ENCODE data around the gene SLC30A3.

The SLC30A3 gene

DNA sequence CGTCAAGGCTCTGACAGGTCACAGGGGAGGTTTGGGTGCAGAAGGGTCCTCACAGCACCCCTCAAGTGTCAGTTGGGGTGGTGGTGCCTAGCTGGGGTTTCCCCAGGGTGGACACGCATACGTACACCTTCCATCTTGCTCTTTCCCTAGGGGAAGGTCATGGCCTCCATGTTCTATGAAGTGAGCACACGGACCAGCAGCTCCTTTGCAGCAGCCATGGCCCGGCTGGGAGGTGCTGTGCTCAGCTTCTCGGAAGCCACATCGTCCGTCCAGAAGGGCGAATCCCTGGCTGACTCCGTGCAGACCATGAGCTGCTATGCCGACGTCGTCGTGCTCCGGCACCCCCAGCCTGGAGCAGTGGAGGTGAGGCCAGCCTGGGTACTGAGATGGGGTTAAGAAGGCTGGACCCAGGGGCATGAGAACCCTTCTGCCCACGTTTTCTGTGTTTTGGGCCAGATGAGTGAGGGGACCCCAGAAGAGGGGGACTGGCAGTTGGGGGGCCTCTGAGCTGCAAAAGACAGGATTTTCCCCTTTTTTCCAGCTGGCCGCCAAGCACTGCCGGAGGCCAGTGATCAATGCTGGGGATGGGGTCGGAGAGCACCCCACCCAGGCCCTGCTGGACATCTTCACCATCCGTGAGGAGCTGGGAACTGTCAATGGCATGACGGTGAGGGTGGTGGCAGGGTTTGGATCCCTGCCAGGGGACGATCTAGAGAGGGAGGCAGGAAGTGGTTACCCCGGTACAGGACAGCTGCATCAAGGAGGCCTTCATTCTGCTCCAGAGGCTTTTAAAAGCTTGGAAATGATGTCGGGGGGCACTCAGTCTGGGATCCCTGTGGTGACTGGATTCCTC is 20.9 kb downstream of the SLC30A3 start:
- Histone ChIP-seq H3K36me3 (ENCODE audit: control insufficient read depth, insufficient read depth, low read length) (no peaks in the 10 kb centered on the region), H3K9ac (no peak overlapping the region), H3K4me3 (ENCODE audit: low read depth, low read length) (no peak overlapping the region), H3K9me3 (ENCODE audit: control insufficient read depth, low read length) (no peaks in the 10 kb centered on the region), H3K27me3 (ENCODE audit: control insufficient read depth, insufficient read depth, low read length) (no peaks in the 10 kb centered on the region), H3K27ac (no peak overlapping the region), H3K4me1 (no peaks in the 10 kb centered on the region), H3K79me2 (no peaks in the 10 kb centered on the region), H2AFZ (no peak overlapping the region), H3K4me2 (ENCODE audit: low read length) (no peak overlapping the region)
- TF ChIP-seq, protein P1, sequence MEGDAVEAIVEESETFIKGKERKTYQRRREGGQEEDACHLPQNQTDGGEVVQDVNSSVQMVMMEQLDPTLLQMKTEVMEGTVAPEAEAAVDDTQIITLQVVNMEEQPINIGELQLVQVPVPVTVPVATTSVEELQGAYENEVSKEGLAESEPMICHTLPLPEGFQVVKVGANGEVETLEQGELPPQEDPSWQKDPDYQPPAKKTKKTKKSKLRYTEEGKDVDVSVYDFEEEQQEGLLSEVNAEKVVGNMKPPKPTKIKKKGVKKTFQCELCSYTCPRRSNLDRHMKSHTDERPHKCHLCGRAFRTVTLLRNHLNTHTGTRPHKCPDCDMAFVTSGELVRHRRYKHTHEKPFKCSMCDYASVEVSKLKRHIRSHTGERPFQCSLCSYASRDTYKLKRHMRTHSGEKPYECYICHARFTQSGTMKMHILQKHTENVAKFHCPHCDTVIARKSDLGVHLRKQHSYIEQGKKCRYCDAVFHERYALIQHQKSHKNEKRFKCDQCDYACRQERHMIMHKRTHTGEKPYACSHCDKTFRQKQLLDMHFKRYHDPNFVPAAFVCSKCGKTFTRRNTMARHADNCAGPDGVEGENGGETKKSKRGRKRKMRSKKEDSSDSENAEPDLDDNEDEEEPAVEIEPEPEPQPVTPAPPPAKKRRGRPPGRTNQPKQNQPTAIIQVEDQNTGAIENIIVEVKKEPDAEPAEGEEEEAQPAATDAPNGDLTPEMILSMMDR (IDR thresholded peaks at IDR 0.05), result no peak

DNA sequence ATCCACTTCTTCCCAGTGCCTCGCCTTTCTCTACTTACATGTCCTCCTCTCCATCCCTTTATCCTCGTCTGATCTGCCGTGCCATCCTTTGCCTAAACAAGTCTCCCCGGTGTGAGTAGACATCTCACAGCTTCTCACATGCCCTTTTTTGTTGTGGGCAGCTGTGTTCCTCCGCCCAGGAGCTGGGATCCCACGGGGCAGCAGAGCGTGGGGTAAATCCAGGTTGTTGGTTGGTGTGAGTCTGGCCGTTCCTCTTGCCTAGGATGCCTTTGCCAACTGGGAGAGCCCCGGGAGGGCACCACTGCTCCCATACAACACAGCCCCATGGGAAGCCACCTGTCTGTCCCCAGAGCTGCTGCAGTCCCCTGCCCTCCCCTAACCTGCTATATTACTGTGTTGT is 22.4 kb downstream of the SLC30A3 start:
- Histone ChIP-seq H3K79me2 (no peaks in the 10 kb centered on the region), H3K27ac (no peak overlapping the region), H3K9ac (no peak overlapping the region), H3K4me3 (ENCODE audit: low read depth, low read length) (no peak overlapping the region), H3K4me2 (ENCODE audit: low read length) (no peak overlapping the region), H3K27me3 (ENCODE audit: control insufficient read depth, insufficient read depth, low read length) (no peaks in the 10 kb centered on the region), H3K9me3 (ENCODE audit: control insufficient read depth, low read length) (no peaks in the 10 kb centered on the region), H3K4me1 (no peaks in the 10 kb centered on the region), H2AFZ (no peak overlapping the region), H3K36me3 (ENCODE audit: control insufficient read depth, insufficient read depth, low read length) (no peaks in the 10 kb centered on the region)
- TF ChIP-seq, protein P1 (IDR thresholded peaks at IDR 0.05), result no peak

DNA sequence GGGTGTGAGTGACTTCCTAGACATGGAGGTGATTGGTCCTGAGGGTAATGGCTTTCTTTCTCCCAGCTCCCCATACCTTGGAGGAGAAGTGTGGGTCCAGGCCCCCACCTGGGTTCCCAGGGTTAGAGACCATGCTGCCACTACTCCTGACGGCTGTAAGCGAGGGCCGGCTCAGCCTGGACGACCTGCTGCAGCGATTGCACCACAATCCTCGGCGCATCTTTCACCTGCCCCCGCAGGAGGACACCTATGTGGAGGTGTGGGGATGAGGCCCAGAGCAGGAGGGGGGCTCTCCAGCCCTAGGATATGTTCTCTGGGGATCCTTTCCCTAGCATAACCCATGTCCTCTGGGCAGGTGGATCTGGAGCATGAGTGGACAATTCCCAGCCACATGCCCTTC is 23.9 kb downstream of the SLC30A3 start:
- Histone ChIP-seq H3K36me3 (ENCODE audit: control insufficient read depth, insufficient read depth, low read length) (no peaks in the 10 kb centered on the region), H3K9me3 (ENCODE audit: control insufficient read depth, low read length) (no peaks in the 10 kb centered on the region), H3K4me3 (ENCODE audit: low read depth, low read length) (no peak overlapping the region), H3K27me3 (ENCODE audit: control insufficient read depth, insufficient read depth, low read length) (no peaks in the 10 kb centered on the region), H3K4me2 (ENCODE audit: low read length) (no peak overlapping the region), H3K27ac (no peak overlapping the region), H3K79me2 (no peaks in the 10 kb centered on the region), H3K4me1 (no peaks in the 10 kb centered on the region), H2AFZ (no peak overlapping the region), H3K9ac (no peak overlapping the region)
- TF ChIP-seq, protein P1 (IDR thresholded peaks at IDR 0.05), result no peak

DNA sequence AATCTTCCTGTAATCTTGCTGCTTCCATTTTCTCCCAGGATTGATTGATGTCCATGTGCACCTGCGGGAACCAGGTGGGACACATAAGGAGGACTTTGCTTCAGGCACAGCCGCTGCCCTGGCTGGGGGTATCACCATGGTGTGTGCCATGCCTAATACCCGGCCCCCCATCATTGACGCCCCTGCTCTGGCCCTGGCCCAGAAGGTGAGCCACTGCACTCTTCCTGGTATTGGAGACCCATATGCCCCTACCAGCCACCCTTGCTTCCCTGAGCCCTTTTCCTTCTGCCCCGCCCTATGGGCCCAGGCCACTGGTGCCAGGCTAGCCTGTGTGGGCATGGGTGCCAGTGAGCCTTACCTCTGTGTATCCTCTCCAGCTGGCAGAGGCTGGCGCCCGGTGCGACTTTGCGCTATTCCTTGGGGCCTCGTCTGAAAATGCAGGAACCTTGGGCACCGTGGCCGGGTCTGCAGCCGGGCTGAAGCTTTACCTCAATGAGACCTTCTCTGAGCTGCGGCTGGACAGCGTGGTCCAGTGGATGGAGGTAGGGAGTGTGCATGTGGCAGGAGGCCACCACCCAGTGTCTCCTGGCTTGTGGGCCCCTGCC is 25.4 kb downstream of the SLC30A3 start:
- Histone ChIP-seq H3K79me2 (no peaks in the 10 kb centered on the region), H3K27me3 (ENCODE audit: control insufficient read depth, insufficient read depth, low read length) (no peaks in the 10 kb centered on the region), H3K9me3 (ENCODE audit: control insufficient read depth, low read length) (no peaks in the 10 kb centered on the region), H3K4me1 (no peaks in the 10 kb centered on the region), H3K4me2 (ENCODE audit: low read length) (no peak overlapping the region), H3K27ac (no peak overlapping the region), H3K9ac (no peak overlapping the region), H2AFZ (no peak overlapping the region), H3K4me3 (ENCODE audit: low read depth, low read length) (no peak overlapping the region), H3K36me3 (ENCODE audit: control insufficient read depth, insufficient read depth, low read length) (no peaks in the 10 kb centered on the region)
- TF ChIP-seq, protein P1 (IDR thresholded peaks at IDR 0.05), result no peak

Measured in parathyroid adenoma (tissue), 2 donors.